Activated naive CD8-positive, alpha-beta T cell treated with anti-CD3 and anti-CD28 coated beads, Interleukin-2, amount 50 U/mL, for 16 hours (primary cell): Measurements from ENCODE around the gene KCNA1.

Experiments used
- DNase-seq: peaks from one replicate; pipeline ENCODE4 v3.0.0-alpha.2; 2020; ENCODE audit warnings: low read depth, low spot score

KCNA1 gene

GRCh38 chr12:4960030-4960429 is 50.3 kb downstream of the KCNA1 start:
- no peak for DNase-seq

- DNase-seq: no peak
Observed at GRCh38 chr12:4960547-4960946, 50.8 kb downstream of the KCNA1 start.

- no peak for DNase-seq
Observed at GRCh38 chr12:4961311-4961710, 51.6 kb downstream of the KCNA1 start.

- DNase-seq: no peak
Observed at GRCh38 chr12:4962539-4963486, 53.1 kb downstream of the KCNA1 start.
